Measurements from ENCODE around the gene LEFTY2.
"Not testable (repeated sequence)": the region's sequence is repeated elsewhere in the genome, so short reads cannot be mapped to it uniquely, and the experiment has no call there.

The LEFTY2 gene

DNA sequence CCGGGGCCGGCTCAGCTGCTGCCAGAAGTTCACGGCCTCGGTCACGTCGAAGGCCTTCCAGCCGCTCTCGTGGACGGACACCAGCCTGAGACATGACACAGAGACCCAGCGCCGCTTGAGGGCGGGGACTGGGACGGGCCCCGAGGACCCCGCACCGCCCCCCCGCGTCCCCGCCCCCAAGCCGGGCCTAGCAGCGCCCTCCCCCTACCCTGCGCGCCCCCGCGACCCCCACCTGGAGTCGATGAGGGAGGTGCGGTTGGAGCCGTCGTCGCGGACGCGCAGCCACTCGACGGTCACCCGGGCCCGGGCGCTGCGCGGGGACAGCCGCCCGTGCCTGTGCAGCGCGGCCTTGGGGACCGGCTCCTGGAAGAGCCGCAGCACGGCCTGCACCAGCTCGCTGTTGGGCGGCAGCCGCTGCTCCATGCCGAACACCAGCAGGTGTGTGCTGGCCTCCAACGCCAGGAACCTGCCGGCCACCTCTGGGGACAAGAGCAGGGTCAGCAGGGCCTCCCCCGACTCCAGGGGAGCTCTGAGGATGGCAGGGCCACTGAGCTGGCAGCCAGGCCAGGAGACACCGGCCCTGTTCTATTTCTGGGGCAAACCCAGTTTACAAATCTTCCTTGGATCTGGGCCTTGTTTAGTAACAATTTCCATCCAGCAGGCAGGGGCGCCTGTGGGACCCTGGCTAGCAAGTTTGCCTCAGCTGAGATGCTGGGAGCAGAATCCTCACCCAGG lies 53.3 kb downstream of the LEFTY2 start:
- H3K4me1 ChIP-seq (ENCODE audit: control insufficient read depth, insufficient read depth, low read length); H3K36me3 ChIP-seq (ENCODE audit: control insufficient read depth in 2 of 2, insufficient read depth in 1 of 2, low read length in 2 of 2); H3K27ac ChIP-seq (ENCODE audit: extremely low read depth, low read depth, low read length); H3K4me3 ChIP-seq (ENCODE audit: low read depth, low read length); H3K9me3 ChIP-seq (ENCODE audit: control insufficient read depth, insufficient read depth, low read depth, low read length): not testable (repeated sequence)
- CTCF ChIA-PET: interaction anchor here (0.7 to 2.9 kb wide), 2 partner anchors 23 to 95 kb away, joined by 3 to 12 read pairs; no protein-coding TSS in a partner anchor
- POLR2A ChIA-PET: interaction anchor here (1.1 kb wide), 1 partner anchor 37 kb away, joined by 3 read pairs; the partner anchor contains the start of gene PYCR2

DNA sequence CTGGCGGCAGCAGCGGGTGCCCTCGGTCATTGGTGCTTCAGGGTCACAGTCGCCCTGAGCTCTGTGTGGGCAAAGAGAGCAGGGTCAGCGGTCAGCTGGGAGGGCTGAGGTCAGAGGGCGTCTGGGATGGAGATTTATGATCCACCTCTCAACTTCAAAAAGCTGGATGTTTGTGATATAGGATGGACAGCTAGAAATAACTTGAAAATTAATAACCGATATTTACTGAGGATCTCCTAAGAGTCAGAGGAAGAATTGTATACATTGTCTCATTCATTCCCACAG lies 54.0 kb downstream of the LEFTY2 start:
- ChIA-PET POLR2A (interaction anchor here (1.1 kb wide), 1 partner anchor 37 kb away, joined by 3 read pairs; the partner anchor contains the start of gene PYCR2), CTCF (interaction anchor here (1.3 to 2.9 kb wide), 2 partner anchors 10 to 23 kb away, joined by 7 to 12 read pairs; no protein-coding TSS in a partner anchor)
- Histone ChIP-seq H3K27ac (ENCODE audit: extremely low read depth, low read depth, low read length) (no peak overlapping the region), H3K36me3 (ENCODE audit: control insufficient read depth in 2 of 2, insufficient read depth in 1 of 2, low read length in 2 of 2) (no peaks in the 10 kb centered on the region), H3K4me1 (ENCODE audit: control insufficient read depth, insufficient read depth, low read length) (no peaks in the 10 kb centered on the region), H3K4me3 (ENCODE audit: low read depth, low read length) (no peak overlapping the region), H3K9me3 (ENCODE audit: control insufficient read depth, insufficient read depth, low read depth, low read length) (no peaks in the 10 kb centered on the region)
- TF ChIP-seq BCL11B (tag by site-specific recombination; IDR thresholded peaks at IDR 0.05; ENCODE audit: low read depth) (0 out of 2 replicates have a peak, but pooled peaks have one; percentile 31), HOXD13 (CRISPR knock-in tag; IDR thresholded peaks at IDR 0.05; ENCODE audit: borderline replicate concordance) (no peak), ZNF610 (tag by site-specific recombination; IDR thresholded peaks at IDR 0.05; ENCODE audit: borderline replicate concordance) (no peak), ZNF596 (tag by site-specific recombination; IDR thresholded peaks at IDR 0.05) (no peak), ZNF776 (tag by site-specific recombination; IDR thresholded peaks at IDR 0.05; ENCODE audit: borderline replicate concordance) (no peak), EGR2 (tag by site-specific recombination; IDR thresholded peaks at IDR 0.05; ENCODE audit: low read depth) (no peak), ZNF223 (tag by site-specific recombination; IDR thresholded peaks at IDR 0.05) (no peak)
- TF ChIP-seq, protein P1, sequence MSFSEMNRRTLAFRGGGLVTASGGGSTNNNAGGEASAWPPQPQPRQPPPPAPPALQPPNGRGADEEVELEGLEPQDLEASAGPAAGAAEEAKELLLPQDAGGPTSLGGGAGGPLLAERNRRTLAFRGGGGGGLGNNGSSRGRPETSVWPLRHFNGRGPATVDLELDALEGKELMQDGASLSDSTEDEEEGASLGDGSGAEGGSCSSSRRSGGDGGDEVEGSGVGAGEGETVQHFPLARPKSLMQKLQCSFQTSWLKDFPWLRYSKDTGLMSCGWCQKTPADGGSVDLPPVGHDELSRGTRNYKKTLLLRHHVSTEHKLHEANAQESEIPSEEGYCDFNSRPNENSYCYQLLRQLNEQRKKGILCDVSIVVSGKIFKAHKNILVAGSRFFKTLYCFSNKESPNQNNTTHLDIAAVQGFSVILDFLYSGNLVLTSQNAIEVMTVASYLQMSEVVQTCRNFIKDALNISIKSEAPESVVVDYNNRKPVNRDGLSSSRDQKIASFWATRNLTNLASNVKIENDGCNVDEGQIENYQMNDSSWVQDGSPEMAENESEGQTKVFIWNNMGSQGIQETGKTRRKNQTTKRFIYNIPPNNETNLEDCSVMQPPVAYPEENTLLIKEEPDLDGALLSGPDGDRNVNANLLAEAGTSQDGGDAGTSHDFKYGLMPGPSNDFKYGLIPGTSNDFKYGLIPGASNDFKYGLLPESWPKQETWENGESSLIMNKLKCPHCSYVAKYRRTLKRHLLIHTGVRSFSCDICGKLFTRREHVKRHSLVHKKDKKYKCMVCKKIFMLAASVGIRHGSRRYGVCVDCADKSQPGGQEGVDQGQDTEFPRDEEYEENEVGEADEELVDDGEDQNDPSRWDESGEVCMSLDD (tag by site-specific recombination; IDR thresholded peaks at IDR 0.05): no peak
- TF ChIP-seq, protein P2, sequence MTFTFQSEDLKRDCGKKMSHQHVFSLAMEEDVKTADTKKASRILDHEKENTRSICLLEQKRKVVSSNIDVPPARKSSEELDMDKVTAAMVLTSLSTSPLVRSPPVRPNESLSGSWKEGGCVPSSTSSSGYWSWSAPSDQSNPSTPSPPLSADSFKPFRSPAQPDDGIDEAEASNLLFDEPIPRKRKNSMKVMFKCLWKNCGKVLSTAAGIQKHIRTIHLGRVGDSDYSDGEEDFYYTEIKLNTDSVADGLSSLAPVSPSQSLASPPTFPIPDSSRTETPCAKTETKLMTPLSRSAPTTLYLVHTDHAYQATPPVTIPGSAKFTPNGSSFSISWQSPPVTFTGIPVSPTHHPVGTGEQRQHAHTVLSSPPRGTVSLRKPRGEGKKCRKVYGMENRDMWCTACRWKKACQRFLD (tag by site-specific recombination; IDR thresholded peaks at IDR 0.05): no peak

Measured in HEK293 (cell line).